Astrocyte (in vitro differentiated cells and primary cell): ENCODE data around the gene MAPK8IP2.

ENCODE experiments used
- CTCF ChIP-seq: IDR thresholded peaks from 2 replicates; pipeline ENCODE4 v1.5.1; 2011; ENCODE audit warnings: low read depth, mild to moderate bottlenecking, inconsistent platforms, low read length, moderate library complexity; ENCODE audit not compliant: insufficient read depth
- EZH2 ChIP-seq: IDR thresholded peaks from 2 replicates; pipeline ENCODE4 v1.6.1; 2012; ENCODE audit warnings: mild to moderate bottlenecking, low read length, inconsistent platforms; ENCODE audit not compliant: insufficient read depth

DNA sequence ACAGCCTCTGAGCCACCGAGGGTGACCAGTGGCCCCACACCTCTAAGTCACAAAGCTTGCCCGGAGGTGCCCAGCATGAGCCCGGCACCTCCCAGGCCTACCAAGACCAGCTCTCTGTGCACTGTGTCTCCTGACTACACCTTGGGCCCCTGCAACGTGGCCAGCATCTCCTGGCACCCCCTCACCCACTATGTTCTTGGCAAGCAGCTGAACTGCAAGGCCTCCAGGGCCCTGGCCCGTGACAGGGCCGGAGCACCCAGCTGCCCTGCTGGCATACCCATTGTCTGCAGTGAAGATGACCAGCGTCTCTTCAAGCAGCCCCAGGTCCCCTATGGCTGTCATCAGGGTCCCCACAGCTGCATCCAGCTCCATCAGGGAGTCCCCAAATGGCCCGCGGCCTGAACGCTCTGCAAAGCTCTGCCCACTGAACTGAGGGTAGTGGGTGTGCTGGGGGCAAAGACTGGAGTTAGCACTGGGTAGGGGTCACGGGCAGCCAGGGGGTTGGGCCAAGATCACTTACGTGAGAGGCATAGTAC, 25.8 kb downstream of the MAPK8IP2 start:
- no peak for TF ChIP-seq CTCF
- no peak for TF ChIP-seq EZH2
